CD4-positive, alpha-beta T cell (primary cell): Measurements from ENCODE around the gene PLEKHA5. TPM values are rescaled to one million over a fixed set of nuclear protein-coding genes. Genes with fewer than 3 reads are reported as not detected.

Experiments
- ATAC-seq: fragments of 200-7000 bp; cut with Tn5 transposase; one replicate; pipeline ENCODE4 v1.10.0; 2022; ENCODE audit warnings: mild to moderate bottlenecking; ENCODE audit not compliant: poor library complexity
- CTCF ChIA-PET: fragments of 350-600 bp; sonication (Branson Sonifier 250); formaldehyde crosslinking; loops from one replicate; lab custom pipeline; 2021; ENCODE audit warnings: antibody characterized with exemption, inconsistent platforms; lab: Charles Lee
- POLR2A ChIA-PET: fragments of 350-600 bp; sonication (Branson Sonifier 250); formaldehyde crosslinking; loops from one replicate; lab custom pipeline; 2021; ENCODE audit warnings: antibody characterized with exemption, inconsistent platforms; lab: Charles Lee
- DNase-seq, 14 experiments: peaks; one replicate each; pipeline ENCODE4 v3.0.0-alpha.2; 2013 to 2020; ENCODE audit warnings: mixed read lengths in 2 of 14
- H3K27ac ChIP-seq, 2 donors: one replicate each; pipeline versions ENCODE4 v1.5.1 to v1.7.0; 2013; ENCODE audit warnings: low read length in 2 of 2, low read depth in 1 of 2, mild to moderate bottlenecking in 1 of 2
- H3K27me3 ChIP-seq, 2 experiments: 1 replicate in 1 of 2; 2 replicates in 1 of 2; pipeline versions ENCODE4 v1.6.1 to v1.7.0; 2013; ENCODE audit warnings: low read length in 2 of 2, control low read depth in 1 of 2, mild to moderate bottlenecking in 1 of 2, moderate library complexity in 1 of 2; ENCODE audit not compliant: insufficient read depth in 2 of 2, control insufficient read depth in 1 of 2
- H3K36me3 ChIP-seq: one replicate; pipeline ENCODE4 v1.6.1; 2013; ENCODE audit warnings: low read length, control low read depth; ENCODE audit not compliant: insufficient read depth
- H3K4me1 ChIP-seq: one replicate; pipeline ENCODE4 v1.6.1; 2013; ENCODE audit warnings: low read length, control low read depth; ENCODE audit not compliant: insufficient read depth
- H3K4me3 ChIP-seq: one replicate; pipeline ENCODE4 v1.5.1; 2013; ENCODE audit warnings: mild to moderate bottlenecking, low read length, moderate library complexity
- H3K9me3 ChIP-seq, 2 experiments: 1 replicate in 1 of 2; 2 replicates in 1 of 2; pipeline versions ENCODE4 v1.6.1 to v1.7.0; 2013; ENCODE audit warnings: low read length in 2 of 2, mild to moderate bottlenecking in 2 of 2, control low read depth in 1 of 2, moderate library complexity in 1 of 2; ENCODE audit not compliant: control insufficient read depth in 1 of 2, insufficient read depth in 1 of 2
- H3K27ac Mint-ChIP-seq: one replicate; pipeline ENCODE4 v1.8.0; 2020; ENCODE audit warnings: mixed read lengths
- H3K27me3 Mint-ChIP-seq: one replicate; pipeline ENCODE4 v1.8.0; 2021; ENCODE audit warnings: mixed read lengths
- H3K36me3 Mint-ChIP-seq: one replicate; pipeline ENCODE4 v1.8.0; 2021; ENCODE audit warnings: low read depth, mixed read lengths
- H3K4me1 Mint-ChIP-seq: one replicate; pipeline ENCODE4 v1.8.0; 2021; ENCODE audit warnings: low read depth, mixed read lengths
- H3K4me3 Mint-ChIP-seq: one replicate; pipeline ENCODE4 v1.8.0; 2020; ENCODE audit warnings: mild to moderate bottlenecking, mixed read lengths
- H3K9me3 Mint-ChIP-seq: one replicate; pipeline ENCODE4 v1.8.0; 2020; ENCODE audit warnings: mixed read lengths
- CTCF ChIP-seq: fragments of 200-600 bp; IDR thresholded peaks from one replicate; pipeline ENCODE4 v1.8.0; 2022; ENCODE audit warnings: antibody characterized with exemption, mild to moderate bottlenecking
- intact Hi-C, 2 experiments: fragments of 100-400 bp; cut with DNase I in 1 of 2; cut with micrococcal nuclease in 1 of 2; formaldehyde crosslinking; loops; one replicate each; pipeline versions ENCODE4 v1.15.1 to v1.9.0; 2023 to 2025; cut with DNase I, micrococcal nuclease
- total RNA-seq, 174 experiments: library from RNA in 2 of 174; stranded (reverse) in 2 of 174; gene quantifications; one replicate each; pipeline ENCODE4 v1.2.3 and lab custom pipeline; 2021 to 2026

Gene PLEKHA5
- total RNA-seq, 2 experiments from 2014 or later: 4.5 to 5.4 TPM

- no peaks in the 10 kb centered on the region for H3K4me1 Mint-ChIP-seq
- no peak overlapping the region for H3K27ac ChIP-seq
- H3K27me3 ChIP-seq: no peaks in the 10 kb centered on the region
- H3K9me3 ChIP-seq: peaks cover 0 to 4% of the 10 kb centered on the region in 2 experiments
- H3K4me3 Mint-ChIP-seq: no peak overlapping the region
- no peaks in the 10 kb centered on the region for H3K36me3 Mint-ChIP-seq
- no peaks in the 10 kb centered on the region for H3K9me3 Mint-ChIP-seq
- CTCF ChIA-PET: no interaction called here
- no peaks in the 10 kb centered on the region for H3K36me3 ChIP-seq
- ATAC-seq (no peak), DNase-seq (no peak)
- no peaks in the 10 kb centered on the region for H3K27me3 Mint-ChIP-seq
- POLR2A ChIA-PET: no interaction called here
- H3K4me3 ChIP-seq: no peak overlapping the region
- intact Hi-C loops: loop anchor here in 1 of 2 experiments (5.0 kb wide), 1 partner anchor 434 kb away; no protein-coding TSS in a partner anchor
- no peak overlapping the region for H3K27ac Mint-ChIP-seq
- no peak for TF ChIP-seq CTCF
- H3K4me1 ChIP-seq: no peaks in the 10 kb centered on the region
Measured at GRCh38 chr12:19113464-19113863, 16.1 kb upstream of the PLEKHA5 start.

DNA sequence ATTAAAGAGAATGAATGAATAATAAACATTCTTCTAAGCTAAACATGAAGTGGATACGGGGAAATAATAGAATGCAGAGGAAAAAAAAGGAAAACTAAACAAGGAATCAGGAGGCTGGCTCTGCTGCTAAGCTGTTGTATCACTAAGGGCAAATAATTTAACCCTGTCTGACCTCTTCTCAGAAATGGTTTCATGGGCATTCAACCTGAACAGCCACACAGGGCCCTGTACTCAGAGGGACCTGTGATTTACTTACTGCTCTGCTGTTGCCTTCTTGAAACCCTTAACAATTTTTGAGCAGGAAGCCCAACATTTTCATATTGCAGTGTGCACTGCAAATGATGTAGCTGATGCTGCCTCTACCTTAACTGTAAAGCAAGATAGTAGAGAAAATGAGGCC is 14.2 kb upstream of the PLEKHA5 start:
- H3K9me3 Mint-ChIP-seq: no peaks in the 10 kb centered on the region
- CTCF ChIA-PET: no interaction called here
- no peaks in the 10 kb centered on the region for H3K27me3 ChIP-seq
- DNase-seq: no peak
- H3K27ac ChIP-seq: no peak overlapping the region
- no peak for TF ChIP-seq CTCF
- no peak overlapping the region for H3K4me3 Mint-ChIP-seq
- no peaks in the 10 kb centered on the region for H3K27me3 Mint-ChIP-seq
- no peaks in the 10 kb centered on the region for H3K4me1 Mint-ChIP-seq
- ATAC-seq: no peak
- no peaks in the 10 kb centered on the region for H3K36me3 Mint-ChIP-seq
- POLR2A ChIA-PET: no interaction called here
- intact Hi-C loops: no loop called here
- no peaks in the 10 kb centered on the region for H3K4me1 ChIP-seq
- no peak overlapping the region for H3K4me3 ChIP-seq
- H3K27ac Mint-ChIP-seq: no peak overlapping the region
- H3K36me3 ChIP-seq: no peaks in the 10 kb centered on the region
- peaks cover 0 to 4% of the 10 kb centered on the region in 2 experiments for H3K9me3 ChIP-seq

DNA sequence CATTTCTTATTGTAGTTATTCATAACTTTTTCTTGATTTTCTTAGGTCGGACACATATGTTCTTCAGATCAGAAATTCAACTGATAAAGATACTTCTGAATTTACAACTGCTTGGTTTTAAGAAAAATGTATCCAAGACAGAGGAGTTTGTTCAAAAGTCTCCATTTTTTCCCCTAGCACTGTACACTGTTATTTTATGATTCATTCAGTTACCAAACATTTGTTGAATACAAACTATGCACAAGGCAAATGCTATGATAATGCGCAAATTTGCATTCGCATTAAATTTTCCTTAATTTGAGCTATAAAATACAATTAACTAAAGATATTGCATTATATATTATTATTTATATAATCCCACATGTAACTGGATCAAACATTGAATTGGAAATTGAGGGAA is 10.1 kb upstream of the PLEKHA5 start:
- Histone ChIP-seq H3K9me3 (no peaks in the 10 kb centered on the region), H3K36me3 (no peaks in the 10 kb centered on the region), H3K4me1 (no peaks in the 10 kb centered on the region), H3K4me3 (no peak overlapping the region), H3K27me3 (no peaks in the 10 kb centered on the region), H3K27ac (no peak overlapping the region)
- POLR2A ChIA-PET: no interaction called here
- TF ChIP-seq CTCF: no peak
- ATAC-seq (no peak), DNase-seq (no peak)
- no peaks in the 10 kb centered on the region for H3K36me3 Mint-ChIP-seq
- no peaks in the 10 kb centered on the region for H3K9me3 Mint-ChIP-seq
- no peak overlapping the region for H3K4me3 Mint-ChIP-seq
- no peaks in the 10 kb centered on the region for H3K27me3 Mint-ChIP-seq
- no peak overlapping the region for H3K27ac Mint-ChIP-seq
- intact Hi-C loops: no loop called here
- no peaks in the 10 kb centered on the region for H3K4me1 Mint-ChIP-seq
- CTCF ChIA-PET: no interaction called here
